Glutamatergic neuron (in vitro differentiated cells): ENCODE data around the gene SLC25A22. TPM values are rescaled to one million over a fixed set of nuclear protein-coding genes. Genes with fewer than 3 reads are reported as not detected.
A peak's percentile ranks its signal among the peaks of the same experiment; 100 is the strongest.

Source experiments
- DNase-seq: peaks from one replicate; pipeline ENCODE4 v3.0.0; 2022
- H3K27ac Mint-ChIP-seq: one replicate; pipeline ENCODE4 v1.8.0; 2020; ENCODE audit warnings: mild to moderate bottlenecking, mixed read lengths, inconsistent platforms; ENCODE audit not compliant: unreplicated experiment
- H3K27me3 Mint-ChIP-seq: one replicate; pipeline ENCODE4 v1.8.0; 2020; ENCODE audit warnings: mild to moderate bottlenecking, moderate library complexity, mixed read lengths, inconsistent platforms; ENCODE audit not compliant: unreplicated experiment
- H3K36me3 Mint-ChIP-seq: one replicate; pipeline ENCODE4 v1.8.0; 2020; ENCODE audit warnings: mild to moderate bottlenecking, mixed read lengths, inconsistent platforms; ENCODE audit not compliant: unreplicated experiment
- H3K4me1 Mint-ChIP-seq: one replicate; pipeline ENCODE4 v1.8.0; 2020; ENCODE audit warnings: mild to moderate bottlenecking, low read depth, mixed read lengths, inconsistent platforms; ENCODE audit not compliant: unreplicated experiment
- H3K4me3 Mint-ChIP-seq: one replicate; pipeline ENCODE4 v1.8.0; 2020; ENCODE audit warnings: mild to moderate bottlenecking, mixed read lengths, inconsistent platforms; ENCODE audit not compliant: unreplicated experiment
- H3K9me3 Mint-ChIP-seq: one replicate; pipeline ENCODE4 v1.8.0; 2020; ENCODE audit warnings: mild to moderate bottlenecking, moderate library complexity, mixed read lengths, inconsistent platforms; ENCODE audit not compliant: unreplicated experiment
- total RNA-seq: library from RNA; stranded (reverse); fragmentation: NEBNext Ultra II Directional; extraction: Animal tissue kit (Norgen Biotek cat#: 25700); gene quantifications from one replicate; pipeline ENCODE4 v1.2.1, GENCODE V29; 2021; ENCODE audit not compliant: unreplicated experiment
- TF ChIP-seq, protein P1 (sequence below): fragments of 200-600 bp; sonication (generic); IDR thresholded peaks from one replicate; pipeline ENCODE4 v1.5.0; 2021; ENCODE audit not compliant: partially characterized antibody, unreplicated experiment

Gene SLC25A22
- total RNA-seq, 1 donor from 2014 or later: 93.9 TPM

DNA sequence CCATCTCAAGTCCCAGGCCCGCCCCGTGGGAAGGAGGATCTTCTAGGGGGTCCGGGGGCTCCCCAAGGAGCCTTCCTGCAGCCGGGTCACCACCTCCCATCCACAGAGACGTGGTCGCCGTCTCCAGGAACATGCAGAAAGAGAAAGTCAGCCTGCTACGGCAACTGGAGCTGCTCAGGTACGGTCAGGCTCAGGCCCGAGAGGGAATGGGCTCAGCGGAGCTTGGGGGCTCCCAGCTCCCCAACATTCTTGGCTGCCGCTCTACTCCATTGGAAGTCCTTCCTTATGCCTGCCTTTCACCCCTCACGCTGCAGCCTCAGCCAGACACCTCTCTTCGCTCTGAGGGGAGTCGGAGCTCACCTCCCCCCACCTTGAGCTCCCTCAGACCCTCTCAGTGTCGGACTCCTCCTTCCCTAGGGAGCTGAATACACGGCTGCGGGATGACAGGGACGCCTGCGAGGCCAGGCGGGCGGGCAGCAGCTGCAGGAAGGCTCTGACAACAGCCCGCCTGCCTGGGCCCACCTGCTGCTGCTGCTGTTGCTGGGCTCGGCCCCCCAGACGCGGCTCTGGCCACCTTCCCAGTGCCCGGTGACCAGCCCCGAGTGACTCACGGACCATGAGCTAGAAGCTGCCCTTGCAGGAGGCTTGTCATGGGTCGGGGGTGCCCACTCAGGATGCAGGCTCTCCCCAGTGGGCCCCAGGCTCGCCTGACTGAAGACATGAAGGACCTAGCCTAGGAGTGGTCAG lies 33.2 kb upstream of the SLC25A22 start:
- TF ChIP-seq, protein P1, sequence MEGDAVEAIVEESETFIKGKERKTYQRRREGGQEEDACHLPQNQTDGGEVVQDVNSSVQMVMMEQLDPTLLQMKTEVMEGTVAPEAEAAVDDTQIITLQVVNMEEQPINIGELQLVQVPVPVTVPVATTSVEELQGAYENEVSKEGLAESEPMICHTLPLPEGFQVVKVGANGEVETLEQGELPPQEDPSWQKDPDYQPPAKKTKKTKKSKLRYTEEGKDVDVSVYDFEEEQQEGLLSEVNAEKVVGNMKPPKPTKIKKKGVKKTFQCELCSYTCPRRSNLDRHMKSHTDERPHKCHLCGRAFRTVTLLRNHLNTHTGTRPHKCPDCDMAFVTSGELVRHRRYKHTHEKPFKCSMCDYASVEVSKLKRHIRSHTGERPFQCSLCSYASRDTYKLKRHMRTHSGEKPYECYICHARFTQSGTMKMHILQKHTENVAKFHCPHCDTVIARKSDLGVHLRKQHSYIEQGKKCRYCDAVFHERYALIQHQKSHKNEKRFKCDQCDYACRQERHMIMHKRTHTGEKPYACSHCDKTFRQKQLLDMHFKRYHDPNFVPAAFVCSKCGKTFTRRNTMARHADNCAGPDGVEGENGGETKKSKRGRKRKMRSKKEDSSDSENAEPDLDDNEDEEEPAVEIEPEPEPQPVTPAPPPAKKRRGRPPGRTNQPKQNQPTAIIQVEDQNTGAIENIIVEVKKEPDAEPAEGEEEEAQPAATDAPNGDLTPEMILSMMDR: no peak
- peaks cover 18% of the 10 kb centered on the region for H3K27me3 Mint-ChIP-seq
- peak; percentile 65 for DNase-seq
- H3K4me1 Mint-ChIP-seq: peaks cover 11% of the 10 kb centered on the region
- peaks cover 11% of the 10 kb centered on the region for H3K9me3 Mint-ChIP-seq
- H3K4me3 Mint-ChIP-seq: peak overlapping the region; percentile 86
- no peaks in the 10 kb centered on the region for H3K36me3 Mint-ChIP-seq
- H3K27ac Mint-ChIP-seq: peak overlapping the region; percentile 89

DNA sequence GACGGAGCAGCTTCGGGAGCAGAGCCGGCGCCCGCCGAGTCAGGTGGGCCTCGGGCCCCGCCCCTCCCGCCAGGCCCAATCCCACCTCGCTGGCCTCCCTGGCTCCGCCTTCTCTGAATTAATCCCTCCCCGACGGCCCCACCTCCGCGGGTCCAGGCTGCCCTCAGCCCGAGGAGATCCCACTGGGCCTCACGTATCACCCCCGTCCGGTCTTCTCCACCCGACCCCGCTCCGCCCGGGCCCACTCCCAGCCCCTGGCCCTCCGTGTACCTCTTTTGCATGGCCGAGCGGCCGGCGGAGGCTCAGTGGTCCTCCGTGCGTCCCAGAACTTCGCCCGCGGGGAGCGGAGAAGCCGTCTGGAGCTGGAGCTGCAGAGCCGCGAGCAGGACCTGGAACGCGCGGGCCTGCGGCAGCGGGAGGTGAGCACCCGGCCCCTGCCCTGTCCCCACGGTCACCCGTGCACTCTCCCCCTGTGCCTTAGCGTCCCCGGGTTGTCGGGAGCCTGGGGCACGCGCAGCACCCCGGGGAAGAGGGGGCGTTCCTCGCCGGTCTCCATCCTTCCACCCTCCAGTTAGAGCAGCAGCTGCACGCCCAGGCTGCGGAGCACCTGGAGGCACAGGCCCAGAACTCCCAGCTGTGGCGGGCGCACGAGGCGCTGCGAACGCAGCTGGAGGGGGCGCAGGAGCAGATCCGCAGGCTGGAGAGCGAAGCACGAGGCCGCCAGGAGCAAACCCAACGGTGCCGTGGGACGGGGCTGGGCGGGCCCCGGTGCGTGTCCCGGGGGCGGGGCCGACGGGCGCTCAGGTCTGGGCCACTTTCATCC lies 32.4 kb upstream of the SLC25A22 start:
- H3K27me3 Mint-ChIP-seq: peaks cover 18% of the 10 kb centered on the region
- H3K9me3 Mint-ChIP-seq: peaks cover 11% of the 10 kb centered on the region
- H3K27ac Mint-ChIP-seq: no peak overlapping the region
- H3K4me1 Mint-ChIP-seq: peaks cover 11% of the 10 kb centered on the region
- TF ChIP-seq, protein P1: no peak
- peak; percentile 90 for DNase-seq
- no peaks in the 10 kb centered on the region for H3K36me3 Mint-ChIP-seq
- peak overlapping the region; percentile 42 for H3K4me3 Mint-ChIP-seq

DNA sequence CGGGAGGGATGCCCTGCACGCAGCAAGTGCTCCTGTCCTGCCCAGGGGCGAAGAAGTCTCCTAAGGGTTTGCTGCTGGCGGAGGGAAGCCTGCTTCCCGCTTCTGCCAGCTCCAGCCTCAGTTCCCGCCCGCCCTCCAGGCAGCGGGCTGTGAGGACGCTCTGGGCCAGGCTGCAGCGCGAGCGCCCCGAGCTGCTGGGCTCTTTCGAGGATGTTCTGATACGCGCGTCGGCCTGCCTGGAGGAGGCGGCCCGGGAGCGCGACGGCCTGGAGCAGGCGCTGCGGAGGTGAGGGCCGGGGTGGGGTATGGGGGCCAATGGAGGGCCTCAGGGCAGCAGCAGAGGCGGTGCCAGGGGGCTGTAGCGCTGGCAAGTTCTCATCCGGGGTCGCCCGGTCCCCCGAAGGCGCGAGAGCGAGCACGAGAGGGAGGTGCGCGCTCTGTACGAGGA lies 31.8 kb upstream of the SLC25A22 start:
- peaks cover 11% of the 10 kb centered on the region for H3K9me3 Mint-ChIP-seq
- H3K4me1 Mint-ChIP-seq: peaks cover 11% of the 10 kb centered on the region
- no peak overlapping the region for H3K4me3 Mint-ChIP-seq
- no peaks in the 10 kb centered on the region for H3K36me3 Mint-ChIP-seq
- H3K27ac Mint-ChIP-seq: no peak overlapping the region
- peaks cover 20% of the 10 kb centered on the region for H3K27me3 Mint-ChIP-seq
- DNase-seq: no peak
- TF ChIP-seq, protein P1: no peak

DNA sequence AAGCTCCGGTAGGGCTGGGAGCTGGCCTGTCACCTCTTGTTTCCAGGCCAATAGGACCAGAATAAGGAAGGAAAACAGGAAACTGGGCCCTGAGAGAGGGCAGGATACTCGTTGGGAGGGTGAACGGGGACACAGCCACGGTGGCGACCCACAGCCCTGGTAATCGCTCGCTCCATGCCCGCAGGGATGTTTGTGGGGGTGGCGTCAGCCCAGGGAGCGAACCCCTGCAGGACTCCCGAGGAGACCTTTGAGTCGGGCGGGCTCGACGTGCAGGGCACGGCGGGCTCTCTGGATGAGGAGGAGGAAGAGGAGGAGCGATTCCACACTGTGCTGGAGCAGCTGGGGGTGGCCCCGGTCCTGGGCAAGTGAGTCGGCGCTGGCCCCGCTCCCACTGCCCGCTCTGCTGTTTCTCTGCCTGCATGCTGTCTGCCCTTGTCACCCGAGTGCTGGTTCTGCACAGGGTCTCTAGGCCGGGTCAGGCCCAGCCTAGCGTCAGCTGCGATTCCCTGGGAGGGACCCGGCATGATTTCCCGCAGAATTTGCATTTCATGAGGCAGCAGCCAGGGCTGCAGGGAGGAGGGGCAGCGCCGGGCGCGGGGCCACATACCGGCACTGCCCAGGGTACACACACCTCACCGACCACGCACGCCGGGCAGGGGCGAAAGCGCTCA lies 31.2 kb upstream of the SLC25A22 start:
- H3K4me1 Mint-ChIP-seq: peaks cover 11% of the 10 kb centered on the region

More for the DNA sequence above, 31.2 kb upstream of the SLC25A22 start:
- peak overlapping the region; percentile 65 for H3K4me3 Mint-ChIP-seq
- peak; percentile 32 for DNase-seq
- no peaks in the 10 kb centered on the region for H3K36me3 Mint-ChIP-seq
- peaks cover 20% of the 10 kb centered on the region for H3K27me3 Mint-ChIP-seq
- TF ChIP-seq, protein P1: no peak
- peaks cover 11% of the 10 kb centered on the region for H3K9me3 Mint-ChIP-seq
- H3K27ac Mint-ChIP-seq: no peak overlapping the region
